ENCODE results near the gene GFRAL.

GFRAL gene

DNA sequence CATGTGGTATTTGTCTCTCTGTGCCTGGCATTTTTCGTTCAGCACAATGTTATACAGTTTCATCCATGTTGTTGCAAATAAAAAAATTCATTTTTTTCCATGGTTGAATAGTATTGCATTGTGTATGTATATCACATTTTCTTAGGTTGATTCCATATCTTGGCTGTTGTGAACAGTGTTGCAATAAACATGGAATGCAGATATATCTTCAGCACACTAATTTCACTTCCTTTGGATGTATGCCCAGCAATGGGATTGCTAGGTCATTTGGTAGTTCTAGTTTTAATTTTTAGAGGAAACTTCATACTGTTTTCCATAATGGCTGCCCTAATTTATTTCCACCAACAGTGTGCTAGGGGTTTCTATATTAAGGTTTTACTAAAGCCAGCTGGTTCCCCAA, 52.6 kb downstream of the GFRAL start:
- TF ChIP-seq, protein P1, sequence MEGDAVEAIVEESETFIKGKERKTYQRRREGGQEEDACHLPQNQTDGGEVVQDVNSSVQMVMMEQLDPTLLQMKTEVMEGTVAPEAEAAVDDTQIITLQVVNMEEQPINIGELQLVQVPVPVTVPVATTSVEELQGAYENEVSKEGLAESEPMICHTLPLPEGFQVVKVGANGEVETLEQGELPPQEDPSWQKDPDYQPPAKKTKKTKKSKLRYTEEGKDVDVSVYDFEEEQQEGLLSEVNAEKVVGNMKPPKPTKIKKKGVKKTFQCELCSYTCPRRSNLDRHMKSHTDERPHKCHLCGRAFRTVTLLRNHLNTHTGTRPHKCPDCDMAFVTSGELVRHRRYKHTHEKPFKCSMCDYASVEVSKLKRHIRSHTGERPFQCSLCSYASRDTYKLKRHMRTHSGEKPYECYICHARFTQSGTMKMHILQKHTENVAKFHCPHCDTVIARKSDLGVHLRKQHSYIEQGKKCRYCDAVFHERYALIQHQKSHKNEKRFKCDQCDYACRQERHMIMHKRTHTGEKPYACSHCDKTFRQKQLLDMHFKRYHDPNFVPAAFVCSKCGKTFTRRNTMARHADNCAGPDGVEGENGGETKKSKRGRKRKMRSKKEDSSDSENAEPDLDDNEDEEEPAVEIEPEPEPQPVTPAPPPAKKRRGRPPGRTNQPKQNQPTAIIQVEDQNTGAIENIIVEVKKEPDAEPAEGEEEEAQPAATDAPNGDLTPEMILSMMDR (IDR thresholded peaks at IDR 0.05; ENCODE audit: low read depth, low read length, missing control alignments), result no peak
- no peak overlapping the region for H3K4me3 ChIP-seq (ENCODE audit: low read depth, low read length)
- no peak for DNase-seq (ENCODE audit: low read depth)

DNA sequence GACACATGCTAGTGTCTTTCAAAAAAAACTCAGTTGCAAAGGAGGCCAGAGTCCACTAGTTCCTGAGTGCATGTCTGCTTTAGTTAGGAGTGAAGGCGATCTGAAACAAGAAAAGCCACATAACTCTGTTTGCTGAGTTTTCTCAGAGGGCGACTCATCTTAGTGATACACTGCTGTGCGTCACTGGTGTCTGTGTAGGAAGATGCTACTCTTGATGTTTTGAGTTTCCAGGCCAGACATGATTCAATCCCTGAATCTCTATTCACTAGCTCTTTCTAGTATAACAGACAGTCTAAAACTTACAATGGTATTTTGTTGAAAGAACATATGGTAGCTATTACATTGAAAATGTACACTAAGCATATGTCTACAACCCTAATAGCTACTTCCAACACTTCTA, 60.9 kb downstream of the GFRAL start:
- H3K4me3 ChIP-seq (ENCODE audit: low read depth, low read length), result no peak overlapping the region
- DNase-seq (ENCODE audit: low read depth), result no peak
- TF ChIP-seq, protein P1 (IDR thresholded peaks at IDR 0.05; ENCODE audit: low read depth, low read length, missing control alignments), result no peak

DNA sequence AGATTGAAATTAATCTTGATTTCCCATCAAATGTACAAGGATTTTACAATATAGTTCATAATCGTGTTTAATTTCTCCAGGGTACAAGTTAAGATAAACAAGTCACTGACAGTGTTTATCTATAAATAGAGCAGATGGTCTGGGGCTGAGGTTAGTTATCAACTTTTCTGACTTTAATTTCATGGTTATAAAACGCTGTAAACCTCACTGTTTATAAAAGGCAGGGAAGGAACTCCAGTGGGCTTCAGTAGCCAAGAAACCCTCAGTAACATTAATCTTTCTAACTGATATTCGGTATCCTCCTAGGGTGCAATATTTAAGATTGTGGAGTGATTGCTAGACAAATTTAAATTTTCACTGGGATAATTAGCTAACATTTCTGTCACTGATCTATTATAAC, 68.6 kb downstream of the GFRAL start:
- H3K4me3 ChIP-seq (ENCODE audit: low read depth, low read length), result no peak overlapping the region
- no peak for DNase-seq (ENCODE audit: low read depth)
- TF ChIP-seq, protein P1 (IDR thresholded peaks at IDR 0.05; ENCODE audit: low read depth, low read length, missing control alignments), result no peak

DNA sequence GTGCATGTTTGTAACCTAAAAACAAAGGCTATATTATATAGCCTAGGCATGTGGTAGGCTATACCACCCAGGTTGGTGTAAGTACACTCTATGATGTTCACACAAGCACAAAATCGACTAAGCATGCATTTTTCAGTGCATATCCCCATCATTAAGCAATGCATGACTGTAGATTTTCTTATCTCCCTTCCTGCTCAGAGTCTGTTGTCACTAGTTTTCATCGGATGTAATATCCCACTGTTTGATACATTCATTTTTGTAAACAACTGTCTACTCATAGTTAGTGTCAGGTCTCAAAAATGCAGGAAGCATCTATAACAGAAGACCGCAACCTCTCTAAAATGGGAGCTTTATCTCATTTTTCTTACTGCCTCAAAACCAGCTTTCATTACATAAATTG, 70.7 kb downstream of the GFRAL start:
- DNase-seq (ENCODE audit: low read depth), result no peak
- no peak overlapping the region for H3K4me3 ChIP-seq (ENCODE audit: low read depth, low read length)
- TF ChIP-seq, protein P1 (IDR thresholded peaks at IDR 0.05; ENCODE audit: low read depth, low read length, missing control alignments), result no peak

DNA sequence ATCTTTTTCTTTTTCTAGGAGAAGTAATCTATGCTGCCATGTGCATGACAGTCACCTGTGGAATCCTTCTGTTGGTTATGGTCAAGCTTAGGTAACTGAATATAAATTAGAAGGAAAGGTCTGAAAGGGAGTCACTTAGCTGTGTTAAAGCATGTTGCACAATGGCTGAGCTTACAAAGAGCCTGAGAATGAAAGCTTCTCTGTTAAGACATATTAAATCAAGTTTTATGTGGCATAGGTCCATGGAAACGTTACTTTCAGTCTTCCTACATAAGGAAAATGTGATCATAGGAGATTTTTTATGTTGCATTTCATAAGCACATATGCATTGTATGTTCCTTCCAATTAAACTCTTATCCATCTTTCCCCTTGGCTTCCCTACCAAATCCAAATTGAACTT, 72.1 kb downstream of the GFRAL start:
- no peak overlapping the region for H3K4me3 ChIP-seq (ENCODE audit: low read depth, low read length)
- DNase-seq (ENCODE audit: low read depth), result no peak
- TF ChIP-seq, protein P1 (IDR thresholded peaks at IDR 0.05; ENCODE audit: low read depth, low read length, missing control alignments), result no peak

DNA sequence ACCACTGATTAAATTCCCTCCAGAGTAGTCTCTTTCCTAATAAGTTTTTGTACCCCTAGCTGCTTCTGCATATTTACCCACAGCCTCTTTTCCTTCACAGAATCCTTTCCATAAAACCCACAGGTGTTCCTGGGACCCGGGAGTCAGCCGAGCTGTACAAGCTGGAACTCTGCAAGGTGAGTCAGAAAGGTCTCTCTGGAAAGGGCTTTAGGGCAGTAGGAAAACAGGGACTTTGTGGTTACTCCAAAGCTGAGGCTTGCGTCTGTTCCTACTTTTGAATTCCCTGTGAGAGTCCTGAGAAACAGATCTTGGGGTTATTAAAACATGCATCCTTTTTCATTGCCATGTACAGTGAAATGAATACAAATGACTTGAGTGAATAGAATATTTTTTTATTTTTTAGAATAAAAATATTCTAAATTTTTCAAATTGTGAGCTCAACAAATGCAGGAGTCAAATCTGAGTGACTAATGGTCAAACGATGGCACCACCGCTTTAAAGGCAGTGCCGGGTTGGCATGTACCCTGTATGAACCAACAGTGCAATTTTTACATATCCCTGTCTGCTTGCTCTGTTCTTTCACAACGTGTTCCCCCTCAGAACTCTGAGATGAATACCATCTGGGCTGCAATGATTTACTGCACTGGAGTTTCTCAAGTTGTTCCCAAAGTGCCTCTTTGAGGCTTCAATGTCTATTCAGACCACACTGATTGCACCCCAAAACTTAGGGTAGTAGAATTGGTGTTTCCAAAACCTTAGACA, 78.4 kb downstream of the GFRAL start:
- no peak overlapping the region for H3K4me3 ChIP-seq (ENCODE audit: low read depth, low read length)
- DNase-seq (ENCODE audit: low read depth), result no peak
- TF ChIP-seq, protein P1 (IDR thresholded peaks at IDR 0.05; ENCODE audit: low read depth, low read length, missing control alignments), result no peak

DNA sequence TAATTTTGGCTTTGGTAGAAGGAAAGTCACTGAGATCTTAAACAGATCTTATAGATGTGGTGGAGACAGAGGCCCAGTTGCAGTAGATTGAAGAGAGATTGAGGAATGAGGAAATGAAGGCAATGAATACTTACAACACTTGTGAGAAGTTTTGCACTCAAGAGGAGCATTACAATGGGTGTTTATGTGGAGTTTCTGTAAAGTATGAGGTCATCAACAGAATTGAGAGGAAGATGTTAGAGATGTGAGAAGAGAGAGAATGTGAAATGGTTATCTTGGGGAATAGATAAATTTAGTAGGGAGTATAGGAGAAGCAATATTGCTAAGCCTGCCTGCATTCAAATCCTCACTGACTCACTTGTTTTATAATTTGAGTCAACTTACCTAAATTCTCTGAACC, 83.4 kb downstream of the GFRAL start:
- no peak for DNase-seq (ENCODE audit: low read depth)
- TF ChIP-seq, protein P1 (IDR thresholded peaks at IDR 0.05; ENCODE audit: low read depth, low read length, missing control alignments), result no peak
- no peak overlapping the region for H3K4me3 ChIP-seq (ENCODE audit: low read depth, low read length)
